T-helper 1 cell treated with Interleukin-12 subunit alpha and Interleukin-12 subunit beta and Interleukin-4 antibody, amounts not matched to agents 30 ng/mL and 1 ng/mL, for 36 hours (primary cell): ENCODE measurements around the gene LGR6. TPM values are rescaled to one million over a fixed set of nuclear protein-coding genes. Genes with fewer than 3 reads are reported as not detected.

ENCODE experiments used
- intact Hi-C: fragments of 100-400 bp; cut with micrococcal nuclease; formaldehyde crosslinking; loops from one replicate; pipeline ENCODE4 v1.15.1; 2024
- total RNA-seq: library from RNA; stranded (reverse); gene quantifications from 2 replicates; pipeline ENCODE4 v1.2.3, GENCODE V29; 2022

Gene LGR6, protein sequence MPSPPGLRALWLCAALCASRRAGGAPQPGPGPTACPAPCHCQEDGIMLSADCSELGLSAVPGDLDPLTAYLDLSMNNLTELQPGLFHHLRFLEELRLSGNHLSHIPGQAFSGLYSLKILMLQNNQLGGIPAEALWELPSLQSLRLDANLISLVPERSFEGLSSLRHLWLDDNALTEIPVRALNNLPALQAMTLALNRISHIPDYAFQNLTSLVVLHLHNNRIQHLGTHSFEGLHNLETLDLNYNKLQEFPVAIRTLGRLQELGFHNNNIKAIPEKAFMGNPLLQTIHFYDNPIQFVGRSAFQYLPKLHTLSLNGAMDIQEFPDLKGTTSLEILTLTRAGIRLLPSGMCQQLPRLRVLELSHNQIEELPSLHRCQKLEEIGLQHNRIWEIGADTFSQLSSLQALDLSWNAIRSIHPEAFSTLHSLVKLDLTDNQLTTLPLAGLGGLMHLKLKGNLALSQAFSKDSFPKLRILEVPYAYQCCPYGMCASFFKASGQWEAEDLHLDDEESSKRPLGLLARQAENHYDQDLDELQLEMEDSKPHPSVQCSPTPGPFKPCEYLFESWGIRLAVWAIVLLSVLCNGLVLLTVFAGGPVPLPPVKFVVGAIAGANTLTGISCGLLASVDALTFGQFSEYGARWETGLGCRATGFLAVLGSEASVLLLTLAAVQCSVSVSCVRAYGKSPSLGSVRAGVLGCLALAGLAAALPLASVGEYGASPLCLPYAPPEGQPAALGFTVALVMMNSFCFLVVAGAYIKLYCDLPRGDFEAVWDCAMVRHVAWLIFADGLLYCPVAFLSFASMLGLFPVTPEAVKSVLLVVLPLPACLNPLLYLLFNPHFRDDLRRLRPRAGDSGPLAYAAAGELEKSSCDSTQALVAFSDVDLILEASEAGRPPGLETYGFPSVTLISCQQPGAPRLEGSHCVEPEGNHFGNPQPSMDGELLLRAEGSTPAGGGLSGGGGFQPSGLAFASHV
- total RNA-seq, result not detected in 2 replicates

DNA sequence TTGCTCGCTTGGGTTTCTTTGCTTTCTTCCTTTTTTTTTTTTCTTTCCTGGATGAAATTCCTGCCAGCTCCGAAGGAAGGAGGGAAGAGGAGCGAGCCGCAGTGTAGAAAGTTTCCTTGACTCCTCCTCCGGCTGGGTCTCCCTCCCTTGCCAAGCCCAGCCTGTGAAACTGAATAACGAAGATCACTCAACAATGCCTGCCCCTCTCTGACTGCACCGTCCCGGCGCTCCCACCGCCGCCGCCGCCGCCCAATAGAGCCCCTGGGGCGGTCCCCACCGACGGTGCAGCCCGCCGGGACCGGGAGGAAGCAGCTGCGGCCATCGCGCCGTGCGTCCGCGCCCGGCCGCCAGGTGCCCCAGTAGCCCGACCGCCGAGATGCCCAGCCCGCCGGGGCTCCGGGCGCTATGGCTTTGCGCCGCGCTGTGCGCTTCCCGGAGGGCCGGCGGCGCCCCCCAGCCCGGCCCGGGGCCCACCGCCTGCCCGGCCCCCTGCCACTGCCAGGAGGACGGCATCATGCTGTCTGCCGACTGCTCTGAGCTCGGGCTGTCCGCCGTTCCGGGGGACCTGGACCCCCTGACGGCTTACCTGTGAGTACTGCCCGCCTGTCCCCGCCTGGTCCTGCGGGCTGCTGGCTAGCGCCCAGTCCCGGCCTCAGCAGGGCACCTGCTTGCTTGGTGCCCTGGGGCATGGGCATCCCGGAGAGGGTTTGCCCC lies at the start of gene LGR6:
LGR6 (plus strand) TSS at position 186 of the 714 bp plus-strand sequence; CDS start at position 377, 191 bp downstream.
- intact Hi-C loops, result loop anchor here (1.0 kb wide), 1 partner anchor 122 kb away; no protein-coding TSS in a partner anchor

DNA sequence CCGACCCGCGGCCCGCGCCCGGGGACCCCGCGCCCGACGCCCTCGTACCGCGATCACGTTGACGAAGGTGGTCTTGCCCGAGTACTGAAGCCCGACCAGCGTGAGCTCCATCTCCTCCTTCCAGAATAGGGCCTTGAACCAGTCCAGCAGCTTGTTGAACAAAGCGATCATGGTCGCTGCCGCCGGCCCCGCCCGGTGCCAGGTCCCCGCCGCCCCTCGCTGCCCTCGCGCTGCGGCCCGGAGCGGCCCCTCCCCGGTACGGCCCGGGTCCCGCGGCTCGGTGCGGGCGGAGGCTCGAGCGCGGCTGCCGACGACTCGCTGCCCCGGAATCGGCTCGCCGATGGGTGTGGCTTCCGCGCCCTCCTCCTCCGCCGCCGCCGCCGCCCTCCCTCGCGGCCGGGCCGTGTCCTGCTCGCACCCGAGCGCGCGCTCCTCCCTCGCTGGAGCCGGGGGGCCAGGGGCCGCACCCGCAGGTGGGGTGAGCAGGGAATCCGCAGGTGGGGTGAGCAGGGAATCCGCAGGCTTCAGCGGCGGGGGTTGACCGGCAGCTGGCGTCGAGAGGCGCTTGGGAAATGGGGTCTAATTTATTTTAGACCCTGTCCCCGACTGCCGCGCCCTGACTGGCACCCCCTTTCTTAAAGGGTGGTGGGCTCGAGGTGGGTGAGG lies 49.1 kb upstream of the LGR6 start, which contains the start of gene ARL8A:
ARL8A (minus strand) TSS at position 336 of the 666 bp plus-strand sequence; CDS start at position 171, 165 bp downstream.
- intact Hi-C loops, result loop anchor here (1.0 to 5.0 kb wide), 3 partner anchors 16 to 317 kb away; partner anchors contain the start of genes IPO9, PTPN7 and TIMM17A

DNA sequence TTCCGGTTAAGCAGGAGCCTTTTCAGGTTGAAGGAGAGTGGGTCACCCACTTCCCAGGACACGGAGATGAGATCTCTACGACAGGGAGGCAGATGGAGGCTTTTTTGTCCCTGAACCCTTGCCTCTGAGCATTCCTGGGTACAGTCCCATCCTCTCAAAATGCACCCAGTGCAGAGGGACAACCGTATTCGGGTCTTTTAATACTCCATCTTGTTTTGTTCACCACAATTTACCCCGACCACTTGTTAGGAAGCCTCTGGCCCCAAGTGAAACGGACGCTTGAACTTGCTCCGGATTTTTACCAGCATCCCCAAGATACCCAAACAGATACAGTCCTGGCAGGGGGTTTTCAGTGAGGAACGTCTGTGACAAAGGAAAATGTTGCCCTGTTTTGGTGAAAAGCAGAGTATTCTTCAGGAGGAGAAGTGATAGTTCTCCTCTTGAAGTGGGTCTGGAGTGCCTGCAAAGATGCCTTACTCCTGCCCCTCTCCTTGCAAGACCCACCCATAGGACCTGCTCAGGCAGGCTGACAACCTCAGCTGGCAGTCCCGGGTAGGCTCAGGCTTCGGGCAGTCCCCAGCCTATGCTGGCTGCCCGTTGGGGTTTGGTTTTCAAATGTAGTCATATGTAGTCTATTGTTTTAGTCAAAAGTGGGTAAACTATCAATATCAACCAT lies 48.4 kb upstream of the LGR6 start:
- intact Hi-C loops, result loop anchor here (1.0 kb wide), 1 partner anchor 15 kb away; the partner anchor contains the start of gene PTPN7

DNA sequence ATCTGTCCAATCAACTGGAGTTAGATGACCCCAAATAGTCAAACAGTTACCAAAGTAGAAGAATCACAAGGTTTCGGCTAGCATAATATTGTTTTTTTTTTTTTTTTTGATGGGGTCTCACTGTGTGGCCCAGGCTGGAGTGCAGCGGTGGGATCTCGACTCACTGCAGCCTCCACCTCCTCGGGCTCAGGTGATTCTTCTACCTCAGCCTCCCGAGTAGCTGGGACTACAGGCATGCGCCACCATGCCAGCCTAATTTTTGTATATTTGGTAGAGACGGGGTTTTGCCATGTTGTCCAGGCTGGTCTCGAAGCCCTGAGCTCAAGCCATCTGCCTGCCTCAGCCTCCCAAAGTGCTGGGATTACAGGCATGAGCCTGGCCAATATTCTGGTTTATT lies 47.9 kb upstream of the LGR6 start:
- intact Hi-C loops, result loop anchor here (1.0 kb wide), 1 partner anchor 15 kb away; the partner anchor contains the start of gene PTPN7

DNA sequence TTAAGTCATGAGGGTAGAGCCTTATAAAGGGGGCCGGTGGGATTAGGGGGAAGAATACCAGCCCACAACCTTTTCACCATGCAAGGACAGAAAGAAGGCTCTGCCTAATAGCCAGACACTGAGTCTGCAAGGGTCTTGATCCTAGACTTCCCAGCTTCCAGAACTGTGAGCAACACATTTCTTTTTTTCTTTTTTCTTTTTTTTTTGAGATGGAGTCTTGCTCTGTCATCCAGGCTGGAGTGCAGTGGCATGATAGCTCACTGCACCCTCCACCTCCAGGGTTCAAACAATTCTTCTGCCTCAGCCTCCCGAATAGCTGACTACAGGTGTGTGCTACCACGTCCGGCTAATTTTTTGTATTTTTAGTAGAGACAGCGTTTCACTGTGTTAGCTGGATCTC lies 47.3 kb upstream of the LGR6 start:
- intact Hi-C loops, result no loop called here

DNA sequence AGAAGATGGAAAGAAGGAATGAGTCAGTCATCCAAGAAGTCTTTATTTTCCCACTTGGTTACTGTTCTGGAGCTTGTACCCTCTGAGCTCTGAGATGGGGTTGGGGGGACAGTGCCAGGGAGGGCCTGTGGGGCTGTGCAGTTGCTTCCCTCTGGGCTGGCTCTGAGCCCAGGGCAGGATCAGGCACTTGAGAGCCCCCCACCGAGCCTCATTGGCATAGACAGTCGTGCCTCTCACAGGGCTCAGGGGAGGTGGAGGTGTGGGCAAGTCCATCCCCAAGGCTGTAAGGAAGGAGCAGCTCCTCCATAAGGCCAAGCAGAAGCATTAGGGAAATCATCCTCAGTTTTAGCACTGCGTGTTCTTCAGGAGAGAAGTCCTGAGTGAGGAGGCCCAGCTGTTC lies 46.6 kb upstream of the LGR6 start:
- intact Hi-C loops, result no loop called here

DNA sequence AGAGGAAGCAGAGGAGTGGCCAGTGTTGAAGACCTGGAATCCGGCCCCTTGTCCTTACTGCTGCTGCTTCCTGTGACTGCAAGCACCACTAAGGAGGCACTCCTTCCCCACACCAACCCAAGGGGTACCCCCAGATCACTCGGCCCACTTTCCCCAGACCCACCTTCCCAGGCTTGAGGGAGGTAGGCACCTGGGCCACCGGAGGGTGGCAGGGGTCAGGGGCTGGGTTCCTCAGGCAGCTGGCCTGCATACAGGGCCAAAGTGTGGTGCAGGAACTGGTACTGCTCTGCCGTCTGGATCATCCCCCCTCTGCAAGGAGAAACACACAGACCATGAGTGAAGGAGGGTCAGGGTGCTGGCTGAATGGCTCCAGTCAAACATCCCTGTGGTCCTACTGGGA lies 45.2 kb upstream of the LGR6 start:
- intact Hi-C loops, result no loop called here

DNA sequence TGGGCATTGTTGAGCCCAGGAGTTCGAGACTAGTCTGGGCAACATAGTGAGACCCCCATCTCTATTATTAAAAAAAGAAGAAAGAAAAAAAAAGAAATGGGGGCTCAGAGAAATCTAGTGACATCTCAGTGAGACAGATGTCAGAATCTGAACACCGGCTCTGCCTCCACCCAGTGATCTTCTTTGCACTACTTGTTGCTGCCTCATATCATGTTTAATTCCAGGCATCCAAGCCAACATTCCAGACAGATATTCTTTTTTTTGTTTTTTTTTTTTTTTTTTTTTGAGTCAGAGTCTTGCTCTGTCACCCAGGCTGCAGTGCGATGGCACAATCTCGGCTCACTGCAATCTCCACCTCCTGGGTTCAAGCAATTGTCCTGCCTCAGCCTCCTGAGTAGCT lies 44.0 kb upstream of the LGR6 start:
- intact Hi-C loops, result no loop called here

DNA sequence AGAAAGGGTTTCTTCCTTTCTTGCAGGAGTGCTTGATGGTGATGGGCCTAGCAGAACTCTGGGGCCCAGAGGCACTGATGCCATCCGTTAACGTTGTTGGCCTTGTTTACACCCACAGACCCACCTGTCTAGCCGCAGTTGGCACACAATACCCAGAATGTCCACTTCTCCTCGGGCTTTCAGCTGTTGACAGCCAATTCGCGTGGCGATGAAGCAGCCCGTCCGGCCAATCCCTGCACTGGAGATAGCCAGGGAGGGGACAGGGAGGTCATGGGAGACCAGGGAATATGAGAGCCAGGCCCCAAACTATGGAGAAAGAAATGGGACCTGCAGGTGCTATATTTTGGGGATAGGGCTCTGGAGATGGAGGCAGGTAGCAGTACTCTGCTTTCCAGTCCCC lies 43.4 kb upstream of the LGR6 start:
- intact Hi-C loops, result no loop called here

DNA sequence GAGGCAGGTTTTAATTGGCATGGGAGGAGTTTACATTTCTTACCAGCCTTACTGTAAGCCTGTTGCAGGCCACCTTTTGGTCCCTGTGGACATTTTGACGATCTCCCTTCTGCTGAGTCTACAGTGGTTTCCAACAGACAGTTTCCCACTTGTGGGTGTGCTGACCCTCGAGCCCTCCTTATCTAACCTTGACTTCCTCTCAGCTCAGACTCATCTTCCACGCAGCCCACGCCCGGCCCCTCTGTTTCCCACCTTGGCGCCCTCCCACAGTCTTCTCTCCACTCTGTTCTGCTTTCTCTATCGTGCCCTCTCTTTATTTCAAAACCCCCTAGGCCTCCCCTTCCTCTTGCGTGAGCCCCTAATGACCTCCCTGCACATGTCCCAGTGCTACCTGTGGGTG lies 43.0 kb upstream of the LGR6 start:
- intact Hi-C loops, result no loop called here

DNA sequence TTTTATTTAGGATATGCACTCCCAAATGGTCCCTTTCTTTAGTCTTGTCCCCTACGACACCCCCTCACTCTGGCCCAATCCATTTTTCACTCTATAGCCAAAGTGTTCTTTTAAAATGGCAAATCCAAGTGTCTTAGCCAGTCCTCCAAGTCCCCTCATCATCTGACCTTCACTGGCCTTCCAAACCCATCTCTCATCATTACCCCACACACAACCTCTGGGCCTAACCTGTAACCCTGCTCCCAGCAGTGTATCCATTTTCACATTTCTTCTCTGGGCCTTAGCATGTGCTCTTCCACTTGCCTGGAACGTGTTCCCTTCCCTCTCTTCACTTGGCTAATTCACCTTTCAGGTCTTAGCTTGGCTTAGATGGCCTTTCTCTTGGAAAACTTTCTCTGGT lies 42.6 kb upstream of the LGR6 start:
- intact Hi-C loops, result no loop called here

DNA sequence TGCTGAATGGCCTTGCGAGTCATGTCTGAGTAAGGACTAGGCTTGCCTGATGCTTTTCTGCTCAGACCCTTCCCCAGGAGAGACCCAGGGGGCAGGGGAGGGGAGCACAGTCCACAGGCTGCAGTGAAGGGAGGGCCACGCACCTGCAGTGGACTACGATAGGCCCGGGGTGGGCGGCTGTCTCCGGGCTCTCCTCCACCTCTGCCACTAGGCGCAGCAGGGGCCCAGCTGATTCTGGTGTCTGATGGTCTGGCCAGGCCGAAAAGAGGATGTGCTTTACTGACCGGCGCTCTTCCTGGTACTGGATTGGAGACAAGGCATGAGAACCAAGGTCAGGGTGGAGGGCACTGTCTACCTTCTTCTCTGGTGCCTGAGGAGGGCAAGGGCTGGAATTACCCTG lies 41.2 kb upstream of the LGR6 start:
- intact Hi-C loops, result no loop called here

DNA sequence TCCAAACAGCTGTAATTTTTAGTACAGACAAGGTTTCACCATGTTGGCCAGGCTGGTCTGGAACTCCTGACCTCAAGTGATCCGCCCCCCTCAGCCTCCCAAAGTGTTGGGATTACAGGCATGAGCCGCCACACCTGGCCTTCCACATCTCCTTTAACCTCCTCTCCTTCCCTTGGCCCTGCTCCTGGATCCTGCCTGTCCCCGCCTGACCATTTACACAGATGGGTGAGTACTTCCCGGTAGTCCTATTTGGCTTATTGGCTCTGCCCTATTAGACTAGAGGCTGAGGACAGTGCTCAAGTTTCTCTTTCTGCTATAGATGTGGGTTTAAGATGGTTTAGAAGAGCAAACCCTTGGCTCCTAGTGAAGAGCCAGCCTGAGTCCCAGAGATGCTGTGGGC lies 40.3 kb upstream of the LGR6 start:
- intact Hi-C loops, result no loop called here

DNA sequence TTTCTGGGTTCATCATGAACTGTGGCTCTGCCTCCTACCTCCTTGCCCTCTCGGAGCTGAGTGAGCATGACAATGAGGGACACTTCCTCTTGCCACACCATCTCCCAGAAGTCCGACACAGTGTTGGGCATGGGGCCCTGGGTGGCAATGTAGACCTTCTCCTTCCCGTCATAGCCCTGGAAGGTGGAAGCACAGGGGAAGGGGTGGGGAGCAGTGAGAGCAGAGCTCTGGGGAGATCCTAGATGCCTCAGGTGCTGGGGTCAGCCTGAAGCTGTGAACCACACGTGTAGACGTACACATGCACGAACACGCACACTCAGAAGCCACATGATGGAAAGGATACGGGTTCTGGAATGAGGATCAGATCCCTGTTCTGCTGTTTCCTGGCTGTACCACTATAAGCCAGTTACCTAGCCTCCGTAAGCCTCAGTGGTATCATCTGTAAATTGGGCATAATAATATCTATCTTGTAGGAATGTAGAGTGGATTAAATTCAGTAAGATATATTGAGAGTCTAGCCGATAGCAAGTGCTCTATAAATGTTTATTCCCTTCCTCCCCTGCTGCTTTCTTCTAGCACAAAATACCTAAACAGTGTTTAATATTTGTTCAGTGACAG lies 39.3 kb upstream of the LGR6 start:
- intact Hi-C loops, result no loop called here

DNA sequence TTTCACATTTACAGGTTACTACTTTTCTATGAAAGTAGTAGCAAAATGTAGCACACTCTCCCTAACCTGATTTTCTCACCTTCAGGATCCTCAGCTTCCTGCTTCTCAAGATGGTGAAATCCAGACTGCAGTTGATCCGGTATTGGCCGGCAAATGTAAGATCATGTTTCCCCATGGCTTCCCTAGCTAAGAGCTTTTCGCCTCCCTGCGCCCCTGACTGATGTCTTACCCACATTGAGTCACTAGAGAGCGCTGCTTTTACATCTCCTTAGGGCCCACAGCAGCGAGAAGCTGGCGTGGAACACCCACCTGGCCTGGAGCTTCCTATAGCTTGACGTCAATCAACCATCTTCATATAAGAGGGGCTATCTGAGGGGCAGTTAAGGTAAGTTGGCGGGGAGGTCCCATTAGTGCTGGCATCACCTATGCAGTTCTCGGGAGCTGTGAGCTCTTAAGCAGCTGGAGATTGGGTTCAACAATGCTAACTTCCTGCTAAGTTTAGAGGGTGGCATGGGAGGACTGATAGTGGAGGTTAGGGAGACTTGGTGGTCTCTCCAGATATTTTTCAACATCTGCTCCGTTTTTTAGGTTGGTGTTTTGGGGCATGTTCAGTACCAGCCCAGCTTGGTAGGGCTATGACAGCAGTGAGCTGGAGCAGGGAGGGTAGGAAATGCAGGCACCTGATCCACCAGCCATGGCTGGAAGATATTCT lies 38.7 kb upstream of the LGR6 start:
- intact Hi-C loops, result loop anchor here (1.0 kb wide), 2 partner anchors 29 to 160 kb away; no protein-coding TSS in a partner anchor

DNA sequence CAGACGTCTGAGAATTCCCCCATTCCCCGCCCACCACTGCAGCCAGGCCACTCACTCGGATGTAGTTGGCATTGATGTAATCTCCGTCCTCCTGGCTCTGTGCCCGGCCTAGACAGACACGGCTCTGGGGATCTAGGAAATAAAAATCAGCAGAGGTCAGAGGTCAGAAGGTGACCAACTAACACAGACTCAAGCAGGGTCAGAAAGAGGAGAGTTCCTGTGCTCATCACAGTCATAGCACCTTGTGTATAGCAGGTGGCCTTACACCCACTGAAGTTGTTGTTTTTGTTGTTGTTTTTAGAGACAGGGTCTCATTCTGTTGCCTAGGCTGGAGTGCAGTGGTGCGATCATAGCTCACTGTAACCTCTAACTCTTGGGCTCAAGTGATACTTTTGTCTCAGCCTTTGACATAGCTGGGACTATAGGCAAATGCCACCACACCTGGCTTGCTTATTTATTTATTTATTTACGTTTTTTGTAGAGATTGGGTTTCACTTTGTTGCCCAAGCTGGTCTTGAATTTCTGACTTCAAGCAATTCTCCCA lies 38.0 kb upstream of the LGR6 start:
- intact Hi-C loops, result loop anchor here (1.0 kb wide), 2 partner anchors 29 to 160 kb away; no protein-coding TSS in a partner anchor

DNA sequence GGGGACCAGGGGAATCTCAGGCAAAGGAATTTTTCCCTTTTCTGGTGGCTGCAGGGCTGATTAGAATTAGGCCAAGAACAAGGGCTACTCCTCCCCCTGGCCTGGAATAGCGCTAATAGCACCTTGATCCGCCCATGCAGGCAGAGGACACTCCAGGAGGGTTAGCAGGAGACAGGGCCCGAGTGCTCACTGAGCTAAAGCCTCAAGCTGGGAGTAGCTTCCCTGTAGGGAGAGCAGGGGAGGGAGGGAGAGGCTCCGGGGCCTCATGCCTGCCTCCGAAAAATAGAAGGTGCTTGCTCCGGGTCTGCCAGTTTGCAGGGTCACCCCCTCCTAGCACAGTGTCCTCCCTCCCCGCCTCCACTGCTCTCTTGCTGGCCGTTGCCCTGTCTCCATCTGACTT lies 37.0 kb upstream of the LGR6 start:
- intact Hi-C loops, result no loop called here

DNA sequence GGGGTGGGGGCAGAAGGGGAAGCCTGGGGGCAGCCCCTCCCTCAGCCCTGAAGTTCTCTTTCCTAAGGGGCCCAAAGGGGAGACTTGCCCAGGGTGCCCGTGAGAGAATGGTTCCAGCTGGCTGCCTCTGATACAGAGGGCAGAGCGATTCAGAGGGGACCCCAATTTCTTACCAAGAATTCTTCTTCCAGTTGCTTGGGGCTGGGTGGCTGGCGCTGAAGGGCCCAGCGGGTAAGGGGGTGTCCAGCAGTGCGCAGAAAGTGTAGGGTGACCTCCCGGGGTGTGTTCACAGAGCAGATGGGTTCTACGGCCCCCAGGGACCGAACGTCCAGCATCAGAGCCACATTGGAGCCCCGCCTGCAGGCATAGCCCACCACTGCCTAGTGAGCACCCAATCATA lies 35.7 kb upstream of the LGR6 start:
- intact Hi-C loops, result loop anchor here (2.0 kb wide), 1 partner anchor 329 kb away; the partner anchor contains the start of gene IPO9
